ENCODE data around the gene CHRD.

Gene CHRD

DNA sequence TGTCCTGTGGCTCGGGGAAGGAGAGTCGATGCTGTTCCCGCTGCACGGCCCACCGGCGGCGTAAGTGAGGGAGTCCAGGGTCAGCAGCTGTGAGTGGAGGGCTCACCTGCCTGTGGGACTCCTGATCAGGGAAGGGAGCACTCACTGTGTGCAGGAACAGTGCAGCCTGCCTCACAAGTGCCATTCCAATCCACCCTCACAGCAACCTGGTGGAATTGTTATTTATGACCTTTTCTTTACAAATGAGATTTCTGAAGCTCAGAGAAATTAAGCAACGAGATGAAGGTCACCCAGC lies 9.0 kb downstream of the CHRD start:
- DNase-seq (ENCODE audit: insufficient read length, low spot score) (no peak), FAIRE-seq (no peak)
- no peak for TF ChIP-seq POLR2A (IDR thresholded peaks at IDR 0.05; ENCODE audit: low read depth, low read length)

DNA sequence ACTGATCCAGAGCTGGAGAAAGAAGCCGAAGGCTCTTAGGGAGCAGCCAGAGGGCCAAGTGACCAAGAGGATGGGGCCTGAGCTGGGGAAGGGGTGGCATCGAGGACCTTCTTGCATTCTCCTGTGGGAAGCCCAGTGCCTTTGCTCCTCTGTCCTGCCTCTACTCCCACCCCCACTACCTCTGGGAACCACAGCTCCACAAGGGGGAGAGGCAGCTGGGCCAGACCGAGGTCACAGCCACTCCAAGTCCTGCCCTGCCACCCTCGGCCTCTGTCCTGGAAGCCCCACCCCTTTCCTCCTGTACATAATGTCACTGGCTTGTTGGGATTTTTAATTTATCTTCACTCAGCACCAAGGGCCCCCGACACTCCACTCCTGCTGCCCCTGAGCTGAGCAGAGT lies 9.5 kb downstream of the CHRD start:
- no peak for DNase-seq (ENCODE audit: insufficient read length, low spot score)
- no peak for TF ChIP-seq POLR2A (IDR thresholded peaks at IDR 0.05; ENCODE audit: low read depth, low read length)
- FAIRE-seq: no peak

DNA sequence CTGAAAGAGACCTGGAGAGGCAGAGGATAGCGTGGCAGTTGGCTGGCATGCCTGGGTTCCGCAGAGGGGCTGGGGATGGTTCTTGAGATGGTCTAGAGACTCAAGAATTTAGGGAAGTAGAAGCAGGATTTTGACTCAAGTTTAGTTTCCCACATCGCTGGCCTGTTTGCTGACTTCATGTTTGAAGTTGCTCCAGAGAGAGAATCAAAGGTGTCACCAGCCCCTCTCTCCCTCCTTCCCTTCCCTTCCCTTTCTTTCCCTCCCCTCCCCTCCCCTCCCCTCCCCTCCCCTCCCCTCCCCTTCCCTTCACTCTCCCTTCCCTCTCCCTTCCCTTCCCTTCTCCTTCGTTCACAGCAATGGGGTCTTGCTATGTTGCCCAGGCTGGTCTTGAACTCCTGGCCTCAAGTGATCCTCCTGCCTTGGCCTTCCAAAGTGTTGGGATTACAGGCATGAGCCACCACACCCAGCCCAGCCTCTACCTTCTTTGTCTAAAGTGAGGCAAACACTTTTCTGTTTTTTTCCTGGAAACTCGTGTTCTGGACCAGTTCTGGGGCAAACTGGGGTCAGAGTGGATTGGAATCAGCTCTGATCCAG lies 10.2 kb downstream of the CHRD start:
- FAIRE-seq: no peak

DNA sequence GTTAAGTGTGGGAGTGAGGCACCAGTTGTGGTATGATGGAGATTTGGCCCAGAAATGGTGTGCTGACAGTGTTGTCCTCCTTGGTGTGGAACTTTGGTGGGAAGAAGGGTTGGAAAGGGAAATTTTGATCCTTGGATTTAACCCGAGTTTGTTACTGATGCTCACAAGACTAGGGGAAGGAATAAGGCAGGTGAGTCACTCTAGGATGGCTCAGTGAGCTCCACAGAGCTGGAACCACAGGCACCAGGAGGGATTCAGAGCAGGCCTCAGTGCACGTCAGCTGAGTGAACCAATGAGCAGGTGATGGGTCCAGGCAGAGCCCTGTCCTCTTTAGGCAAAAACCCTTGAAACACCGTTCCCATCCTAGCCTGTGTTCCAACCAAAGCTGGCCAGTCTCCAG lies 11.4 kb downstream of the CHRD start:
- DNase-seq (ENCODE audit: insufficient read length, low spot score) (no peak), FAIRE-seq (no peak)
- TF ChIP-seq POLR2A (IDR thresholded peaks at IDR 0.05; ENCODE audit: low read depth, low read length): no peak

More for the DNA sequence above, 10.2 kb downstream of the CHRD start:
- TF ChIP-seq POLR2A (IDR thresholded peaks at IDR 0.05; ENCODE audit: low read depth, low read length): no peak
- DNase-seq (ENCODE audit: insufficient read length, low spot score): no peak

DNA sequence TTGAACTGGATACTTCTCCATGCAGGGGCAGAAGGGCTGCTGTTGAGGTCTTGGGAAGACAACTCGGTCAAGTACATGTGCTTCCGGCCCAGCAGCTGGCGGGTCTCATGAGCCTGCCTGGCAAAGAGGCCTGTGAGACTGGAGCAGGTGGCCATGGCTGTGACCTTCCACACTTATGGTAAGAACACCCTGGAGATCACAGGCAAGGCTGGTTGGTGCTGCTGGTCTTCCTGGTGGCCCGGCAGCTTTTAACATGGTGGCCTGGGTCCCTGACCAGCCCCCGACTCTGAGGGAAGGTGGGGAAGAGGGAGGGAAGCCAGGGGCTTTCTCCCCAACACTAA lies 15.4 kb downstream of the CHRD start:
- no peak for DNase-seq (ENCODE audit: insufficient read length, low spot score)
- FAIRE-seq: no peak
- no peak for TF ChIP-seq POLR2A (IDR thresholded peaks at IDR 0.05; ENCODE audit: low read depth, low read length)

DNA sequence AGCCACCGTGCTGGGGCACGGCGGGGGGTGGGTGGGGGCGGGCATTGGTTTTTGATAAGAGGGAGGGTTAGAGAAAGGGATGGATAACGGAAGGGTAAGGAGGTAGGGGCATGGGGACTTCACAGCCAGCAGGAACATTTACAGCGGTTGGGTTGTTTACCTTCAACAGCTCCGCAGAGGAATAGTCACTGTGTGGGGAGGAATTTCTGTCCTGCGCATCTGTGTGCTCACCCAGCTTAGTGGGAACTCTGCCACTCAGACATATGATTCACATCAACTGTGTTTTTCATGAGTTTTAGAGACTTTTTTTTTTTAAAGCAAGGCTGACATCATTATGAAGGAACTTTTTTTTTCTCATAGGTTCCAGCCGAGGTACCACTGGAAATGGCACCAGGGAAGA lies 19.6 kb downstream of the CHRD start:
- no peak for TF ChIP-seq POLR2A (IDR thresholded peaks at IDR 0.05; ENCODE audit: low read depth, low read length)
- DNase-seq (ENCODE audit: insufficient read length, low spot score) (peak; percentile 92), FAIRE-seq (peak; percentile 95)

DNA sequence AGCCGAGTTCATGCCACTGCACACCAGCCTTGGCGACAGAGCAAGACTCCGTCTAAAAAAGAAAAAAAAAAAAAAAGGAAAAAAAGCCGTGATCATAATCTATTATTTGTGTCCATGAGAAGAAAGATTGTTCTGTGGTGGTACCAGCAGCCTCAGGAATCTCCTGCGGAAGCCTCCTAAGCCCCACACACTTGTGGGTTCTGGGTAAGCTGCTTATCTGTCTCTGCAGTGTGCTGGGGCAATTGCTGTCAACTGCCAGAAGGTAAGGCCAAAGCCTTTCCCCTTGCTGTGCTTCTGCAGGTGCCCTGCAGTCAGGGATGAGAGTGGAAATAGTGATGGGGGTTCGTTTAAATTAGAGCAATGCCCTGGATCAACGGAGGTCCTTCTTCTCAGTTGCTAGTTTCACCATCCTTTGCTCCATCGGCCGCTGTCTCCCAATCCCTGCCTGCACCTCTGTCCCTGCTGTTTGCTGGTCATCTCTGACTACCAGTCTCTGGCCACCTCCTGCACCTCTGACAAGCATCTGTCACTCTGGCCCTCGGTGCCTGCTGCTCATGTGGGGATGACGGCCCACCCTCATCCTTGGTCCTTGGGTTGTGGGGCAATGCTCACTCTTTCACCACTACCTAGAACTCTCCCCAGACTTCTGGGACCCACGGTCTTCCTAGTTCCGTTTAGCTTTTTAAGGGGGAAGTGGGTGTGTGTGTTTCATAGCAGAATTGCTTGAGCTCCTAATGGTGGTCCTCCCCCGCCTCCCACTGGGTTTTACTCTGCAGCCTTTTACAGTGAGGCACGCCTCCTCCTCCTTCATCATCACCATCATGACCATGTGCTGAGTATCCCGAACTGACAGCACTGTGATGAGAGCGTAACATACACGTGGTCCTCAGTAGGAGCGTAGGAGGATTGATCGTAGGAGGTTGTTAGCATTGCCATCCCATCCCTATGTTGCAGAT lies 25.5 kb downstream of the CHRD start:
- DNase-seq (ENCODE audit: insufficient read length, low spot score) (no peak), FAIRE-seq (no peak)
- no peak for TF ChIP-seq POLR2A (IDR thresholded peaks at IDR 0.05; ENCODE audit: low read depth, low read length)

DNA sequence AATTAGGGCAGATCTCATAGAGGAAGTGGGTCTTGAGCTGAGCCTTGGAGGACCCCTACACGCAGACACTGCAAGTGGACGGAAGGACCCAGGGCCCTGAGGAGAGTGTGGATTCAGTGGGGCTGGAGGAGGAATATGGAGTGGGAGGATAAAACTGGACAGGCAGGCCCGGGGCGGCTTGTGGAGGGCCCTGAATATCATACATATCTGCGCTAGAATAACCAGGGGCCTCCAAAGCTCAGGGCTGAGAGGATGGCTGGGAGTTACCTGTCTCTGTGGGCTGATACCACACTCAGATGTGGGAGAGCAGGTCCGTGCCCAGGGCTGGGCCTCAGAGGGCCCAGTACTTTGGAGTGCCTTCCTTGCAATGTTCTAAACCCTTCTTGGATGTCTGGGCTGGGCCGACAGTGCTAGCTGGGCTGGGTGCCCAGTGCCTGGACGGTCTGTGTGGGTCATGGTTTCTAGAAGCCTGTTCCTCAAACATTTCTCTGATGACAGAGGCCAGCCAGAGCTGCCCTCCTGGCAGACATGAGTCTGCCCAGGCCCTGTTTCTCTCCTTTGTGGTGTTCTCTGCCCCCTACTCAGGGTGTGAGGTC lies 29.6 kb downstream of the CHRD start:
- no peak for FAIRE-seq
- no peak for DNase-seq (ENCODE audit: insufficient read length, low spot score)
- no peak for TF ChIP-seq POLR2A (IDR thresholded peaks at IDR 0.05; ENCODE audit: low read depth, low read length)

DNA sequence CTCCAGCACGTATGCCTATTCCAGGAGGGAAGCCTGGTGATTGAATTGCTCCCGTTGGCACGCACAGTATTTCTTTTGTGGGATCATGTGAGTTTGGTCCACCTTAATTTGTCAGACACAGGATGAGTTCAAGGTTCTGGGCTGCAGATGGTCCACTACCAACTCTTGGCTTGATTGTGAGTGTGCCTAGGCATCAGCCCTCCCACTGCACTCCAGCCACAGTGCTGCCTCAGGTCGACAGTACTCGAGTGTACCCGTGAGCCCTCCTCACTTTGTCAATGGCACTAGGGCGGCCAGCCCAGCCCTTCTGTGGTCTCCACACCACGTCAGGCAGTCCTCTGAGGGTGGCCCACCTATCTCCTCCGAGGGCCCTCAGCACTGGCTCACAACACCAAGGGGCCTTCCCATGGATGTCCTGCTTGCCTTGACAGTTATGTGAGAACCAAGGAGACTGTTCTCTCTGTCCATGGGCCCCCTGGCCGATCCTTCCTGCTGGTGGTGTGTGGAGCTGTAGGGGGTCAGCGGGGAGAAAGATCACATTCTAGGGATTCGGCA lies 30.2 kb downstream of the CHRD start:
- TF ChIP-seq POLR2A (IDR thresholded peaks at IDR 0.05; ENCODE audit: low read depth, low read length): no peak
- no peak for FAIRE-seq
- no peak for DNase-seq (ENCODE audit: insufficient read length, low spot score)

DNA sequence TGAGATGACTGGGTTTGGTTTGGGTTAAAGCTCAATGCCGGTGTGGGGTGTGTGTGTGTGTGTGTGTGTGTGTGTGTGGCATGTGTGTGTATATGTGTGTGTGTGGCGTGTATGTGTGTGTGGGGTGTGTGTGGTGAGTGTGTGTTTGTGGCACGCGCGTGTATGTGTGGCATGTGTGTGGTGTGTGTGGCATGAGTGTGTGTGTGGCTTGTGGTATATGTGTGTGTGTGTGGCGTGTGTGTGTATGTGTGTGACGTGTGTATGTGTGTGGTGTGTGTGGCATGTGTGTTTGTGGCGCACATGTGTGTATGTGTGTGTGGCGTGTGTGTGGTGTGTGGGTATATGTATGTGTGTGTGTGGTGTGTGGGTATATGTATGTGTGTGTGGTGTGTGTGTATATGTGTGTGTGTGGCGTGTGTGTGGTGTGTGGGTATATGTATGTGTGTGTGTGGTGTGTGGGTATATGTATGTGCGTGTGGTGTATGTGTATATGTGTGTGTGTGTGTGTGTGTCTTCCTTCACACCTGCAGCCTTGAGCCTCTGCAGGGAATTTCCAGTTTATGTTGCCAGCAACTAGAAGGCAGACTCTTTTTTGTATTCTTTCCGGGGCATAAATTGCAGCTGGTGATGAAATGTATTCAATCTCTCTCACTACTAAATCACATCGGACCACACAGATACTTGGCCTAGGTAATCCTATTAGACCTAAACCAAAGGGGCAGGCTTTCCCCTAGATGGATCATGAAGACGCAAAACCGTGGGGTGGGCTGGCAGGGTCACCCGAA lies 34.8 kb downstream of the CHRD start:
- FAIRE-seq: no peak
- no peak for DNase-seq (ENCODE audit: insufficient read length, low spot score)
- TF ChIP-seq POLR2A (IDR thresholded peaks at IDR 0.05; ENCODE audit: low read depth, low read length): no peak

DNA sequence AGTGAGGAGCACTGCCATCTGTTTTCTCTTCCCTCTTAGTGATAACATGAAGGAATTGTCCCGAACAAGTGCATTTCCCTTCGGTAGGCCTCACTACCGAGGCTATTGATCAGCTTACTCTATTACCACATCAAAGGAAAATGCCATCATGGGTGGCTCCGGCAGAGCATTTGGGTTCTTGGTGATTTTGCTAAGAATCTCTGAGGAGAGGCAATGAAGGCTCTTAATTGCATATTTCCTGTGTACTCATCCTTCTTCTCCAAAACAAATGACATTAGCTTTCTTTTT lies 35.3 kb downstream of the CHRD start:
- FAIRE-seq (no peak), DNase-seq (ENCODE audit: insufficient read length, low spot score) (no peak)
- no peak for TF ChIP-seq POLR2A (IDR thresholded peaks at IDR 0.05; ENCODE audit: low read depth, low read length)

DNA sequence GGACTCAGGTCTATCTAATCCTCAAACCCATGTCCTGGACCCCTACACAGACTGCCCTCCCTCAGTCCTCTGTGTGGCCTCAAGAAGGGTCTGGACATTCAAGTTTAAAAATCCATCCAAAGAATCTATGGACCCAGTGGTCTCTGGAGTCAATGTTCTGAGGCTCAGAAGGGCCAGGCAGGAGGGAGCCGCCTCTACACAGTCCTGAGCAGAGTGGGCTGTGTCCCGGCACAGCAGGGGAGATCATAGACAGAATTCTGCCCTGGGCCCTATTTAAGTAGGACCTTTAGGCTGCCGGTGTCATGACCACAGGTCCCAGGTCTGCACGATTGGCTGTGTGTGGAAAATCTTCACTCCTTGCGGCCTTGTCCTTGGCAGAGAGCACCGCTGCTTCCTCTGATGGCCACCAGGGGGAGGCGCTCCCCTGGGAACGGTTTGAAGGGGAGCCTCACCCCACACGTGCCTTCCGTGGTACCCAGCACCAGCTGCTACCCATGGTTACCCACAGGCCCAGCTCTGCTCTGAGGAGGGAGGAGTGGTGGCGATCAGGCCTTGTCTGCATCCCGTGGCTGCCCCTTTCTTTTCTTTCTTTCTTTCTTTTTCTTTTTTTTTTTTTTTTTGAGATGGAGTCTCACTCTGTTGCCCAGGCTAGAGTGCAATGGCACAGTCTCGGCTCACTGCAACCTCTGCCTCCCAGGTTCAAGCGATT lies 37.9 kb downstream of the CHRD start:
- TF ChIP-seq POLR2A (IDR thresholded peaks at IDR 0.05; ENCODE audit: low read depth, low read length): no peak
- FAIRE-seq: peak; percentile 74
- DNase-seq (ENCODE audit: insufficient read length, low spot score): peak; percentile 91

DNA sequence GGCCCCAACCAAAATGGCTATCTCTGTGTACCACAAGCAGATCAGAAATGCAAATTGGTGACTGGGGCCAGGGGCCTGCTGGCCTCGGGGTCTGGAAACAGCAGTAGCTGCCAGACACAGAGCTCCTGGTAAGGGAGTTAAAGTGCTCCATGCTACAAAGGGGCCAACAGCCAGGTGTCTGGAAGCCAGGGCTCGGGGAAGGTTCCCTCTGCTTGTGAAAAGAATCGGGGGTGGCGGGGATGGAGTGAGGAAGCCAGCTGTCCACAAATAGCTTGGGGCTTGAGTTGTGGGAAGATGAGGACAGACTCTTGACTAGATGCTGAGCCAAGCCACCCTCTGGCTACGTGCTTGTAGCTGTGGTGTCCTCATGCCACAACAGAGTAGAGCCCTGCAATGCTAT lies 39.3 kb downstream of the CHRD start:
- FAIRE-seq (no peak), DNase-seq (ENCODE audit: insufficient read length, low spot score) (no peak)
- TF ChIP-seq POLR2A (IDR thresholded peaks at IDR 0.05; ENCODE audit: low read depth, low read length): no peak

All from H54 (cell line).